Spinal cord (tissue), 10 donors: ENCODE data around the gene SCAP. TPM values are rescaled to one million over a fixed set of nuclear protein-coding genes. Genes with fewer than 3 reads are reported as not detected.
A peak's percentile ranks its signal among the peaks of the same experiment; 100 is the strongest.

ENCODE experiments used
- DNase-seq, 6 donors: peaks; one replicate each; pipeline versions ENCODE4 v3.0.0 to v3.0.0-alpha.2; 2013 to 2015; ENCODE audit warnings: low spot score in 6 of 6, low read depth in 4 of 6
- H3K27ac ChIP-seq: one replicate; pipeline ENCODE4 v1.5.1; 2013; ENCODE audit warnings: low read depth, low read length, control low read depth
- H3K27me3 ChIP-seq: one replicate; pipeline ENCODE4 v1.6.1; 2013; ENCODE audit warnings: low read length; ENCODE audit not compliant: control insufficient read depth, insufficient read depth
- H3K36me3 ChIP-seq: one replicate; pipeline ENCODE4 v1.6.1; 2013; ENCODE audit warnings: low read length; ENCODE audit not compliant: control insufficient read depth, insufficient read depth
- H3K4me1 ChIP-seq: one replicate; pipeline ENCODE4 v1.6.1; 2013; ENCODE audit warnings: low read length; ENCODE audit not compliant: control insufficient read depth, insufficient read depth
- H3K4me3 ChIP-seq: one replicate; pipeline ENCODE4 v1.5.1; 2013; ENCODE audit warnings: low read depth, low read length, control low read depth
- H3K9me3 ChIP-seq: one replicate; pipeline ENCODE4 v1.6.1; 2013; ENCODE audit warnings: low read length; ENCODE audit not compliant: control insufficient read depth, insufficient read depth
- WGBS: methylation state at CpG from one replicate; pipeline ENCODE4 v1.1.5; 2013; ENCODE audit warnings: missing lambda C conversion rate; ENCODE audit not compliant: insufficient coverage; 5-methylcytosine and 5-hydroxymethylcytosine counted together
- polyA plus RNA-seq, 2 donors: library from polyadenylated mRNA; unstranded; fragments of 120-200 nt; gene quantifications; one replicate each; pipeline ENCODE4 v1.2.1, GENCODE V29; 2013; ENCODE audit not compliant: insufficient read length in 2 of 2
- total RNA-seq, 2 donors: library from RNA; depleted of rRNA in 1 of 2; stranded (reverse); fragments of 120-200 nt in 1 of 2; fragments of >200 nt in 1 of 2; gene quantifications; one replicate each; pipeline versions ENCODE4 v1.2.3 to v1.2.4, GENCODE V29; 2013 to 2014
- donor health status: healthy.

Gene SCAP
- total and polyA plus RNA-seq, 4 donors = 63.9 to 99.5 (median 93.4) TPM

DNA sequence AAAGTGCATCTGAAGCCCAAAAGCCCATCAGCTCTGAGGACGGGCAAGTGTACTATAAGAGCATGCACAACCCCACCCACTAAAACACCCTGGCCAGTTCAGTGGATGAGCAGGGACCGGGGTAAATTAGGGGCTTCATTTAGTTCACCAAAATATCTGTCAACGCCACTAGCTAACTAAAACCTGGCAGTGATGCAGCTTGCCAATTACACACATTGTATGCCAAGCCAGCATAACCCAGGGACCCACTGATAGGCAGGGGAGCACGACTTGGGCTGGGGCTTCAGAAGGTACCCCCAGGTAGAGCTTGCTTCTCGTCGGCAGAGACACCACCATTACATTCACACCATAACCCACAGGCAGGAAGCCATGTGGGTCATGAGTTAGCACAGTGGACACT lies 47.9 kb downstream of the SCAP start:
- Histone ChIP-seq H3K36me3 (peaks cover 68% of the 10 kb centered on the region), H3K9me3 (no peaks in the 10 kb centered on the region), H3K27ac (no peak overlapping the region), H3K4me3 (no peak overlapping the region), H3K27me3 (no peaks in the 10 kb centered on the region), H3K4me1 (no peaks in the 10 kb centered on the region)
- DNase-seq = no peak
- WGBS = 96% methylated on average over 4 of the region's 6 CpGs

DNA sequence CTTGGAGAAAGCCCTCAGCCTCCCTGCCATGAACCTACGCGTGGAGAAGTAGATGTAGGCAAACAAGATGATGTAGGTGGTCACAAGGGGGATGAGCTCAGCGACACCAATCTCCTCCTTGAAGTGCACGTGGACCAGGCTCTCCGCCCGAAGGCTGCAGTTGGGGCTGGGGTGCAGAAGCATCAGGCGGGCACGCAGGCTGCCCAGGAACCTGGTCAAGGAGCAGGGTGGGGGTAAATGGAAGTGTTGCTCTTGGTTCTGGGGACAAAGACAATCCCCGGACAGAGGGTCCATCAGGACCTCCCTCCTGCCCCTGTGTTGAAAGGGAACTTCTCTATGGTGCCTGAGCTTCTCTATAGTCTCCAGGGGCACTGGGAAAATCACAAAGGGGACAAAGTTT lies 49.8 kb downstream of the SCAP start:
- Histone ChIP-seq H3K4me3 (no peak overlapping the region), H3K4me1 (peaks cover 13% of the 10 kb centered on the region), H3K36me3 (peaks cover 75% of the 10 kb centered on the region), H3K27me3 (no peaks in the 10 kb centered on the region), H3K27ac (no peak overlapping the region), H3K9me3 (no peaks in the 10 kb centered on the region)
- 100% methylated on average over 6 of the region's 9 CpGs for WGBS
- DNase-seq = no peak

DNA sequence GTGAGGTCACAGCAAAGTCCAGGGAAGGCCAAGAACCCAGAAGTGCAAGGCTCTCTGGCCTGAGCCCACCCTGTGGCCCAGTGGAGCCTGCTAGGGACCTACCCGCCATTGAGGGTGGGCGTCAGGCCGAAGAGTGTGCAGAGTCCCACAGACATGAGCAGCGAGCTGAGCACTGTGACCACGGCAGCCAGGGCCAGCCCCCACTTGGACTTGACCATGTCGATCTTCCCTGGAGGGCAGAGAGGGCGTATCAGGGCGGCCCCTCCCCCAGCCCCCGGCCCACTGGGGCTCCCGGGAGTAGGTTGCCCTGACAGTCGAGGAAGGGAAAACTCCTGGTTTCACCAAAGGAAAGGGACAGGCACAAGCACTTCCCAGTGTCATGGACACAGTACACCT lies 50.4 kb downstream of the SCAP start:
- 88% methylated on average over 11 of the region's 11 CpGs for WGBS
- H3K36me3 ChIP-seq = peaks cover 76% of the 10 kb centered on the region
- no peak for DNase-seq
- H3K27me3 ChIP-seq = no peaks in the 10 kb centered on the region
- H3K9me3 ChIP-seq = no peaks in the 10 kb centered on the region
- H3K27ac ChIP-seq = no peak overlapping the region
- peaks cover 16% of the 10 kb centered on the region for H3K4me1 ChIP-seq
- H3K4me3 ChIP-seq = no peak overlapping the region

DNA sequence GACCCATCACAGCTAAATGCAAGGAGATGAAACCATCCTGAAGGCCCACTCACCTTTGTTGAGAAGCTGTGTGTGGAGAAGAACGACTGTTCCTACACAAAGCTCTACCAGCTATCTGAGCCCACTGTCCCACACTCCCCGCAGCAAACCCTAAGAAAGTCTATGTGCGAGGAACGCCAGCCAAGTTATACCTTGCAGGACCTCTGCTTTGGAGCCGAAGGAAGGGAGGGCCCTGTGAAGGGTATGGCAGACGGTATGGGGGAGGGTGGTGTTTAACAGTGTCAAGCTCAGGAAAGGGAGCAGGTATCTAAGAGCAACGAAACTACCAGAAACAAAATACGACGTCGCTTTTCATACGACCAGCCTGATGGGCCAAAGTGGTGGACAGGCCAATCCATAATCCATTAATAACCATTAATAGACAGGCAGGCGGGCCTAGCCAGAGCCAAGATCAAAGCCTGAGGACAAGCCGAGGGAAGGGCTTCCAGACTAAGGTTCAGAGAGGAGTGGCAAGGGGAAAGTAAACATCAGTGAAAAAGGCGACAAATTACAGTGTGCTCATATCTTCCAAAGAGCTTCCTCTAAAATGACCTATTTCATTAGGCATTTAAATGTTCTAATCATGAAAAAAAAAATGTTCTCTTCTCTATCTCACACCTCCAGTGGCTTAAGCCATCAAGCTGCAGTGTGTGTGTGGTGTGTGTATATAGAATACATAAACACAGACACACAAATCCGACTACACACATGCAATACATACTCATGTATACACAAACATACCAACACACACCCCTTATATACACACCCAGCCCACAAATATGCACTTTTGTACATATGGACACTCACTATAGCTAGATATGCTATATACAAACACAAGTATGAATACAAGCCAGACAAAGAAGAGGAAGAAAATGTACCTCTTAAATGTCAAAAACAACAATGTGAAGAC lies 51.0 kb downstream of the SCAP start:
- H3K4me1 ChIP-seq = peaks cover 16% of the 10 kb centered on the region
- no peaks in the 10 kb centered on the region for H3K27me3 ChIP-seq
- peaks cover 81% of the 10 kb centered on the region for H3K36me3 ChIP-seq
- H3K27ac ChIP-seq = no peak overlapping the region
- DNase-seq = no peak
- H3K4me3 ChIP-seq = no peak overlapping the region
- 98% methylated on average over 4 of the region's 15 CpGs for WGBS
- no peaks in the 10 kb centered on the region for H3K9me3 ChIP-seq

DNA sequence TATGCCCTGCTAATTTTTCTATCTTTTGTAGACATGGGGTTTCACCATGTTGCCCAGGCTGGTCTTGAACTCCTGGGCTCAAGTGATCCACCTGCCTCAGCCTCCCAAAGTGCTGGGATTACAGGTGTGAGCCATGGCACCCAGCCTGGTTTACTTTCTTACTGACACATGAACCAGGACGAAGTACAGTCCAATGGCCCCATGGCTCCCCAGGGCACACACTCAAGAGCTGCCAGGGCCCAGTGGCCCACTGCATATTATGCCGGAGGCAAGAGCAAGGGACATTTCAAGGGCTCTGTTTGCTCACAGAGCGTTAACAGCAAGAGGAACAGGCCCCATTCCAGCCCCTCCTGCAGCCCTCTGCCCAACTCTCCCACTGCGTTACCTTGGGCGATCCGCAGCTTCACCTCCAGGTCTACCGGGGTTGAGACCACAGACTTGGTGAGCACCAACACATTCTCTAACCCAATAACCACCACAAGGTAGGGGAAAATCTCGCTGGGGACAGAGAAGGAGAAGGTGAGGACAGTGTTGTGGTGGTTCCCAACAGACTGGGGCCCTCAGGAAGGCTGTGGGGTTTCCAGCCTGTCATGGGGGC lies 52.1 kb downstream of the SCAP start:
- no peak overlapping the region for H3K27ac ChIP-seq
- no peaks in the 10 kb centered on the region for H3K9me3 ChIP-seq
- 97% methylated on average over 5 of the region's 8 CpGs for WGBS
- DNase-seq = no peak
- peaks cover 92% of the 10 kb centered on the region for H3K36me3 ChIP-seq
- H3K27me3 ChIP-seq = no peaks in the 10 kb centered on the region
- H3K4me3 ChIP-seq = no peak overlapping the region
- peaks cover 16% of the 10 kb centered on the region for H3K4me1 ChIP-seq

DNA sequence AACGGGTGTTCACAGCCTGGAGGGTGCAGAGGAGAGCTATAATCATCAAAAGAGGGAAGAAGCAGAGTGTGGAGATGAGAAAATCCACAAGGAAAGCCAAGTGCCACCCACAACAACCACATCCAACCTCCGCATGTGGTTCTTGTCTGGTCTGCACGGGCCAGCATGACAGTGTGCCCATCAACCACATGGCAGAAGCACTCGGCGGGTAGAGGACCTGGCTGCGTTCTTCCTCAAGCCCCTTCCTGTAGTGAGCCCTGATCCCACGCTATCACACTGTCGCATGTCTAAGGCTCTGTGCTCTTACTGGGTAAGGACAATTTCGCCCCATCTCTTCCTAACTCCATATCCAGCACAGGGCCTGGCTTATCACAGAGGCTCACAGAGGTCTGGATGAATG lies 53.0 kb downstream of the SCAP start:
- Histone ChIP-seq H3K9me3 (no peaks in the 10 kb centered on the region), H3K27me3 (no peaks in the 10 kb centered on the region), H3K4me1 (peaks cover 16% of the 10 kb centered on the region), H3K36me3 (peaks cover 90% of the 10 kb centered on the region), H3K4me3 (no peak overlapping the region), H3K27ac (no peak overlapping the region)
- DNase-seq = no peak
- WGBS = 92% methylated on average over 8 of the region's 9 CpGs

DNA sequence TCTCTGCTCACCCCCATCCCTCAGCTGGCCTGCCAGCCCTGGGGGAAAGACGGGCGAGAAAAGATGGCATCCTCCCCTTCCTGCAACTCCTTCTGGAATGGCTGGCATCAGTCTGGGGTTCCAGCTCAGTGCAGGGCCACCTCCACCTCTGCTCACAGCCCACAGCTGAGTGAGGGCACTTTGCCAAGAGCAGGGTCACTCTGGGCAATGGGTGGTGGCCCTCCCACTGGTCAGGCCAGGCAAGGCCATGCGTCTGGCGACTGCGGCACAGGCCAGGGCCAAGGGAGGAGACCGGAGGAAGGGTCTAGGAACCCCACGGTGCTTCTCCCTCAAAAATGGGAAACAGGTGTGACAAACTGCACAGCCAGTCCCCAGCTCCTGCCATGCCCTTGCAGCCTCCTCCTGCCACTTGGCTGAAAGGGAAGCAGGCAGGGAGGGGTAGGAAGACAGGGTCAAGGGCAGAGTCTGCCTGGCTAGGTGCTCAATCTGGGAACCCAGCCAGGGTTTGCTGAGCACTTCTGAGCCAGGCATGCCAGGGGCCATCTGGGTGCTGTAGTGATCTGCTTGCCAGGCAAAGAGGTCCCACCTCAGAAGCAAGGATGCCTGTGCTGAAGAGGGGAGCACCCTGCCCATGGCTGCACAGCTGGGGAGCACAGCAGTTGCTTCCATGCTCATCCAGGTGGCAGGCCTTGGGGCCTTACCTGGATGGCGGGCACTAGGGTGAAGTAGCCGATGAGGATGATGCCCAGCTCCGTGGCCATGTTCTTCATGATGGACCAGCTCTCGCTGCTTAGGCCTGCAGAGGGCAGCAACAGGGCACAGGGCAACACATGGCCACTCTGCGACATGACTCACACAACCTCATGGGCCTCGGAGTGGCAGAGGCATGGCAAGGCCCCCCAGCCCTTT lies 53.7 kb downstream of the SCAP start:
- peaks cover 16% of the 10 kb centered on the region for H3K4me1 ChIP-seq
- H3K4me3 ChIP-seq = no peak overlapping the region
- peak overlapping the region; percentile 57 for H3K27ac ChIP-seq
- H3K36me3 ChIP-seq = peaks cover 91% of the 10 kb centered on the region
- H3K27me3 ChIP-seq = no peaks in the 10 kb centered on the region
- H3K9me3 ChIP-seq = no peaks in the 10 kb centered on the region
- DNase-seq = no peak
- WGBS = 87% methylated on average over 12 of the region's 13 CpGs

DNA sequence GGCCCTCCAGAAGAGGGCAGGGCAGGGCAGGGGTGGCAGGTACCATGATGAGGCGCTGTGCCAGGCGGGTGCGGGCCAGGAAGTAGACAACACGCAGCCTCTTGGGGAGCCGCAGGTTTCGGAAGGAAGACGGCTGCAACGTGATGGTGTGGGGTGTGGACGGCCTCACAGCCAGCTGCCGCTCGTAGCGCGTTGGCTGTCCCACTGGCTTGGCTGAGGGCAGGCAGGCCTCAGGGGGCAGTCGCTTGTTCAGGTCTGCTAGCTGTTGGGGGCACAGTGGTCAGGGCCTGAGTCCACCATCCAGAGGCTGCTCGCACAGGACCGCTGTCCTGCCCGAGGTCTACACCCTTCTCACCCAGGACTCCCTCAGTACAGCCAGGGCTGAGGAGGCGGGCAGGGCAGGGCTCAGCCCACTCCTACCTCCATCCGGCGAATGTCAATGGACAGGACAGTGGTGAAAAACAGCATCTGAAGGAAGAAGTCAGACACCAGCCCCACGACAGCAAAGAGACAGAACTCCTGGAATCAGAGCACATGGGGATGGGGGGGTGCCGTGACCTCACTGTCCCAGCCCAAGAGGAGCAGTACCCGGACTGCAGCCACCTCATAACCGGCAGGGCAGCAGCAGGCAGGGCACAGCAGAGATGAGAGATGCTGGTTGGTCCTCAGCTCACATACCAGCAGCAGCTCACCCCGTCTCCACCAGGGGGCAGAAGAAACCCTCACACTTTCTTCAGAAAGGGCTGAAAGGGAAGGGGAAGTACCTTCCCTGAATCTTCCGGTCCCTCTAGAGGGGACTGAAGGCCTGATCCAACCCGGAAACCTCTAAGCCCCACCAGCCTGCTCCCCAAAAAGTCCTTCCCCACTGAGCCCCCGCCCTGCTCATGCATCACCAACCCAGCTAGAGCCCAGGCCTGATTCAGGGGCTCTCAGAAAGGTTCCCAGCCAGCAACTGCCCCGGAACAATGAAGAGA lies 54.9 kb downstream of the SCAP start:
- Histone ChIP-seq H3K27ac (peak overlapping the region; percentile 57), H3K36me3 (peaks cover 92% of the 10 kb centered on the region), H3K4me1 (peaks cover 19% of the 10 kb centered on the region), H3K27me3 (no peaks in the 10 kb centered on the region), H3K9me3 (no peaks in the 10 kb centered on the region), H3K4me3 (no peak overlapping the region)
- 78% methylated on average over 24 of the region's 29 CpGs for WGBS
- peak; percentile 65 to 94 (median 79) for DNase-seq
